Endodermal cell (in vitro differentiated cells): Measurements from ENCODE around the gene ERAS. TPM values are rescaled to one million over a fixed set of nuclear protein-coding genes. Genes with fewer than 3 reads are reported as not detected.

Experiments used
- DNase-seq: peaks from one replicate; pipeline ENCODE4 v3.0.0-alpha.2; 2017
- H3K27ac ChIP-seq: 2 replicates; pipeline ENCODE4 v1.5.1; 2013; ENCODE audit warnings: mild to moderate bottlenecking, low read depth, low read length, moderate library complexity
- H3K27me3 ChIP-seq: 2 replicates; pipeline ENCODE4 v1.6.1; 2013; ENCODE audit warnings: mild to moderate bottlenecking, low read length, moderate library complexity; ENCODE audit not compliant: insufficient read depth, control insufficient read depth, poor library complexity, severe bottlenecking
- H3K36me3 ChIP-seq: 2 replicates; pipeline ENCODE4 v1.7.0; 2013; ENCODE audit warnings: mild to moderate bottlenecking, low read length, moderate library complexity; ENCODE audit not compliant: control insufficient read depth, insufficient read depth
- H3K4me1 ChIP-seq: one replicate; pipeline ENCODE4 v1.7.0; 2013; ENCODE audit warnings: low read length; ENCODE audit not compliant: control insufficient read depth, insufficient read depth
- H3K4me3 ChIP-seq: 2 replicates; pipeline ENCODE4 v1.5.1; 2013; ENCODE audit warnings: mild to moderate bottlenecking, low read length, moderate library complexity
- H3K9ac ChIP-seq: 2 replicates; pipeline ENCODE4 v1.6.1; 2013; ENCODE audit warnings: mild to moderate bottlenecking, low read length, moderate library complexity; ENCODE audit not compliant: poor library complexity, severe bottlenecking; ENCODE audit errors: extremely low read depth
- H3K9me3 ChIP-seq: 2 replicates; pipeline ENCODE4 v1.6.1; 2013; ENCODE audit warnings: mild to moderate bottlenecking, low read length, moderate library complexity; ENCODE audit not compliant: control insufficient read depth
- H3K27ac Mint-ChIP-seq: 2 replicates; pipeline ENCODE4 v1.8.0; 2020; ENCODE audit warnings: mixed read lengths
- H3K27me3 Mint-ChIP-seq: 2 replicates; pipeline ENCODE4 v1.8.0; 2021; ENCODE audit warnings: mild to moderate bottlenecking, mixed read lengths; ENCODE audit not compliant: insufficient read depth
- H3K36me3 Mint-ChIP-seq: 2 replicates; pipeline ENCODE4 v1.8.0; 2020; ENCODE audit warnings: low read depth, mixed read lengths
- H3K4me1 Mint-ChIP-seq: 2 replicates; pipeline ENCODE4 v1.8.0; 2020; ENCODE audit warnings: mixed read lengths
- H3K4me3 Mint-ChIP-seq: 2 replicates; pipeline ENCODE4 v1.8.0; 2020; ENCODE audit warnings: mild to moderate bottlenecking, moderate library complexity, mixed read lengths
- H3K9me3 Mint-ChIP-seq: 2 replicates; pipeline ENCODE4 v1.8.0; 2020; ENCODE audit warnings: mild to moderate bottlenecking, mixed read lengths
- CTCF ChIP-seq: fragments of 200-600 bp; sonication (generic); conservative IDR thresholded peaks from 2 replicates; pipeline ENCODE4 v1.5.0; 2021; ENCODE audit warnings: antibody characterized with exemption, mild to moderate bottlenecking
- WGBS, 2 experiments: methylation state at CpG; one replicate each; pipeline versions ENCODE4 v1.1.5 to v1.1.7; 2013; ENCODE audit warnings: missing lambda C conversion rate in 2 of 2, mixed read lengths in 1 of 2; ENCODE audit not compliant: insufficient coverage in 1 of 2, insufficient read length in 1 of 2; 5-methylcytosine and 5-hydroxymethylcytosine counted together
- total RNA-seq, 2 donors: library from RNA; stranded (reverse); fragmentation: NEBNext Ultra II Directional in 1 of 2; extraction: Animal tissue kit (Norgen Biotek cat#: 25700) in 1 of 2; gene quantifications; 2 replicates in 1 of 2; 3 replicates in 1 of 2; pipeline ENCODE4 v1.2.1, GENCODE V29; 2021

Gene ERAS
- total RNA-seq, 2 donors from 2014 or later = not detected

GRCh38 chrX:48834383-48834709, 8.0 kb downstream of the ERAS start:
- Histone ChIP-seq H3K27me3 (peaks cover 60% of the 10 kb centered on the region), H3K9ac (no peak overlapping the region), H3K4me3 (peak overlapping the region; percentile 78), H3K27ac (no peak overlapping the region), H3K9me3 (no peaks in the 10 kb centered on the region), H3K36me3 (no peaks in the 10 kb centered on the region), H3K4me1 (no peaks in the 10 kb centered on the region)
- H3K27ac Mint-ChIP-seq = no peak overlapping the region
- peaks cover 80% of the 10 kb centered on the region for H3K27me3 Mint-ChIP-seq
- WGBS, 2 experiments = 31% methylated on average over 5 of the region's 7 CpGs; no CpG with 5 or more reads in 1 of the 2 experiments
- no peak for TF ChIP-seq CTCF
- DNase-seq = no peak
- no peaks in the 10 kb centered on the region for H3K36me3 Mint-ChIP-seq
- no peaks in the 10 kb centered on the region for H3K4me1 Mint-ChIP-seq
- peak overlapping the region; percentile 54 for H3K4me3 Mint-ChIP-seq
- peaks cover 64% of the 10 kb centered on the region for H3K9me3 Mint-ChIP-seq

- peak; percentile 61 for DNase-seq
- Histone ChIP-seq H3K27me3 (peaks cover 57% of the 10 kb centered on the region), H3K4me1 (no peaks in the 10 kb centered on the region), H3K36me3 (no peaks in the 10 kb centered on the region), H3K4me3 (peak within 1 kb of the TSS; percentile 78), H3K9ac (no peak within 1 kb of the TSS), H3K27ac (no peak within 1 kb of the TSS), H3K9me3 (no peaks in the 10 kb centered on the region)
- peak within 1 kb of the TSS; percentile 54 for H3K4me3 Mint-ChIP-seq
- no peaks in the 10 kb centered on the region for H3K36me3 Mint-ChIP-seq
- H3K27ac Mint-ChIP-seq = no peak within 1 kb of the TSS
- no peaks in the 10 kb centered on the region for H3K4me1 Mint-ChIP-seq
- H3K9me3 Mint-ChIP-seq = peaks cover 55% of the 10 kb centered on the region
- WGBS, 2 experiments = 29 to 52% methylated on average over 5 to 12 of the region's 35 CpGs
- H3K27me3 Mint-ChIP-seq = peaks cover 67% of the 10 kb centered on the region
- TF ChIP-seq CTCF = no peak
These were observed 9.4 kb downstream of the ERAS start, which contains the start of gene PCSK1N for GRCh38 chrX:48835524-48836329. PCSK1N (minus strand) TSS chrX:48835610; CDS start chrX:48835532, 78 bp downstream.

GRCh38 chrX:48839686-48840085, 13.4 kb downstream of the ERAS start:
- H3K36me3 ChIP-seq = no peaks in the 10 kb centered on the region
- H3K27me3 Mint-ChIP-seq = peaks cover 29% of the 10 kb centered on the region
- peaks cover 51% of the 10 kb centered on the region for H3K9me3 Mint-ChIP-seq
- H3K9ac ChIP-seq = no peak overlapping the region
- no peak for DNase-seq
- no peaks in the 10 kb centered on the region for H3K9me3 ChIP-seq
- H3K27ac Mint-ChIP-seq = no peak overlapping the region
- no peaks in the 10 kb centered on the region for H3K4me1 ChIP-seq
- H3K4me1 Mint-ChIP-seq = no peaks in the 10 kb centered on the region
- WGBS, 2 experiments = 91 to 100% methylated on average over 1 to 9 of the region's 10 CpGs
- H3K27ac ChIP-seq = no peak overlapping the region
- H3K27me3 ChIP-seq = peaks cover 17% of the 10 kb centered on the region
- no peak overlapping the region for H3K4me3 Mint-ChIP-seq
- H3K36me3 Mint-ChIP-seq = no peaks in the 10 kb centered on the region
- TF ChIP-seq CTCF = no peak
- H3K4me3 ChIP-seq = no peak overlapping the region
